ENCODE data around the gene KNSTRN.

Gene KNSTRN

GRCh38 chr15:40407330-40407990 is 24.9 kb downstream of the KNSTRN start:
- no peak for DNase-seq

GRCh38 chr15:40409366-40409765 is 26.8 kb downstream of the KNSTRN start:
- DNase-seq = no peak

DNA sequence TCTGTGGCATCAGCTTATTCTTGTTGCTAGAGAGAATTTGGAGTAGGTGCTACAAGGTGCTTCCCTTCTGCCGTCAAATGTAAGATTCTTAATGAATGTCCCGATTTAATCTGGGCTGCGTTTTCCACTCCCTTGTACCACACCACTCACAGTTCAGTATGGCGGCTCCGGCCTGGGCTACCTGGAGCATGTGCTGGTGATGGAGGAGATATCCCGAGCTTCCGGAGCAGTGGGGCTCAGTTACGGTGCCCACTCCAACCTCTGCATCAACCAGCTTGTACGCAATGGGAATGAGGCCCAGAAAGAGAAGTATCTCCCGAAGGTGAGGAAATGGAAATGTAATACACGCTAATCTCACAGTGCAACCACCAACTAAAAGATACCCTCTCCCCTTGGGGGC is 28.0 kb downstream of the KNSTRN start:
- no peak for DNase-seq

DNA sequence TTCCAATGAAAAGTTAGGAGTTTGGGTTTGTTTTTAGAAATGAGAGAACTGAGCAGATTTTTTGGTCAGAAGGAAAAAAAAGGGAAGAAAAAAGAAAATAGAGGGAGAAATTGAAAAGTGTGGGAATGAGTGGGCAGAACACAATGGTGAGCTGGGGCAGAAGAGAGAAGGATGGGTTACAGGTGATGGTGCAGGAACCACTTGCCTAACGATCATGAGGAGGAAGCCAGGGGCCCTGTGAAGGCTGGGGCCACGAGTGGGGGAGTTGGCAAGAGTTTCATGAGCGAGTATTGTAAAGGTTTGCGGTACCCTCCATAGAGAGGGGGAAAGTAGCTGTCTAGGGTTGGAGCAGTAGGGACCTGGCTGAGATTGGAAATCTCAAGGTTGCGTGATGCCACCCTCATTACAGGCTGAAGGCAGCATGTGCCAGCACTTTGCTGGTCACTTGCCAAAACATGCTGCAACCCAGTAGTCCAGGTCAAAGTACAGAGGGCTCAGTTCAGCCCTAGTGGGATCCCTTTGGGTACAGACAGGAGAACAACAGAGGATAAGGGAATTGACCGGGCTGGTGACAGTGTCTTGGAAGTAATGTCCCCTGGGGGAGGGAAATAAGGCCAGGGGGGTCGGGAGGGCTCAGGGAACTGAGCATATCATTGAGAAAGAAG is 29.7 kb downstream of the KNSTRN start:
- DNase-seq = no peak

GRCh38 chr15:40413036-40413435 is 30.5 kb downstream of the KNSTRN start:
- DNase-seq = no peak

DNA sequence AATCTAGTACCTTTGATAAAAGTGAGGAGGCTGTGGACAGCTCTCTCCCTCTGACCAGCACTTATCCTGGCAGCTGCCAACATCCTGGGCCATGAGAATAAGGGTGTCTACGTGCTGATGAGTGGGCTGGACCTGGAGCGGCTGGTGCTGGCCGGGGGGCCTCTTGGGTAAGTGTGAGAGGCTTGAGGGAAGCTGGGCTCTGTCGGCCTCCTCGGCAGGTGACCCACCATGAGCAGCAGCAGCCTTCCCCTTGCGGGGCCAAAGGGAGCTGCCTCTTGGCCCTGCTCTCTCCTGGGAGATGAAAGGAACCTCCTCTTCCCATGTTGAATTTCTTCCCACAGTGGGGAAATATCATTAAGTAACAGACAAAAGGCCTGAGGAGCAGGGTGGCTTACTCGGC is 32.3 kb downstream of the KNSTRN start:
- DNase-seq = no peak

DNA sequence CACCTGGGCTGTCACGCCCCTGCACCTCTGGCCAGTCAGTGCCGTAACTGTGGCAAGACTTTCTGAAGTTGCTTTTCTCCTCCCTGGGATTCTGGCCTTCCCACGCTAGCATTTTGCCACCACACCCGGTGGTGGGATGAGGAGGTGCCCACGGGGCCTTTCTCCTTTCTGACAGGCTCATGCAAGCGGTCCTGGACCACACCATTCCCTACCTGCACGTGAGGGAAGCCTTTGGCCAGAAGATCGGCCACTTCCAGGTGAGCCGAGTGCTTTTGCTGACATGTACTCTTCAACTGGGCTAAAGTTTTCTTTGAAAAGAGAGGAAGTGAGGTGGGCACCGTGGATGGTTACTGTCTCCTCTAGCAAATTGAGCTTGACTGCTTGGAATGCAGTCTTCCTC is 32.7 kb downstream of the KNSTRN start:
- DNase-seq = no peak

DNA sequence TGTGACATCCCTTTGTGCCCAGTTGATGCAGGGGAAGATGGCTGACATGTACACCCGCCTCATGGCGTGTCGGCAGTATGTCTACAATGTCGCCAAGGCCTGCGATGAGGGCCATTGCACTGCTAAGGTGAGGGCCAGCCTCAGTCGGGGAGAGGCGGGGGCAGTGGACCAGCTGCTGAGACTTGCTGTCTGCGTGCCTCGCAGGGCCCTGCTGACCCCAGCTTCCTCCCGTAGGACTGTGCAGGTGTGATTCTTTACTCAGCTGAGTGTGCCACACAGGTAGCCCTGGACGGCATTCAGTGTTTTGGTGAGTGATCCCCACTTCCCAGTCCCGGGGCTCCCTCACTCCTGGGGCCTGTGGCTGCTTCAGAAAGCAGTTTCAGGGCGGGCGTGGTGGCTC is 33.5 kb downstream of the KNSTRN start:
- no peak for DNase-seq

GRCh38 chr15:40418126-40418525 is 35.6 kb downstream of the KNSTRN start:
- no peak for DNase-seq

GRCh38 chr15:40420071-40420713 is 37.7 kb downstream of the KNSTRN start:
- DNase-seq = no peak

- DNase-seq = no peak
Observed at GRCh38 chr15:40420793-40421192, 38.3 kb downstream of the KNSTRN start.

- DNase-seq = peak; percentile 93
Observed at GRCh38 chr15:40421246-40422157, 39.0 kb downstream of the KNSTRN start.

DNA sequence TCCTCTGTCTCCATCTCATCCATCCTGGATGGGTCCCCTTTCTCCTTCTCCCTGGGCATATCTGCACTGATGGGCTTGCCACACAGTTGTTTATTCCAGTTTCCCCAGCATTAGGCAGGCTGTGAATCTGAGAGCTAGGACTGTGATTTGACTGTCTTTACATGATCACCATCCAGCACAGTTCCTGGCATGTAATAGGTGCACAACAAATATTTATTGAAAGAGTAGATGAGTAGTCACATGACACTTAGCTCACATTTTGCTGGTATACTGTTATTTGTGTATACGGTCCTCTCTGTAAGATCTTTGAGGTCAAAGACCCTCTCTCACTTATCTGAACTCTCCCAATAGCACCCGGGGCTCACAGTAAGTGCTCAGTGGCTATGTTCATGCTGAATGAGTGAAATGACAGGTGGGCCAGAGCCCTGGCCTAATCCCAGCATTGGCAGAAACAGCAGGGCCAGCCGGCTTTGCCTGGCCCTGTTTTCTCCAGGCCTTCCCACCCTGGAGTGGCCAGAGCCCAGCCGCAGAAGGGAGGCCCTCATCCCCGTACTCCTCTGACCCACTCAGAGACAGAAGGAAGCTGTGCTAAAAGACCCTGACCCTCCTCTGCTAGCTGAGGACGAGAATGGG is 42.1 kb downstream of the KNSTRN start:
- no peak for DNase-seq

DNA sequence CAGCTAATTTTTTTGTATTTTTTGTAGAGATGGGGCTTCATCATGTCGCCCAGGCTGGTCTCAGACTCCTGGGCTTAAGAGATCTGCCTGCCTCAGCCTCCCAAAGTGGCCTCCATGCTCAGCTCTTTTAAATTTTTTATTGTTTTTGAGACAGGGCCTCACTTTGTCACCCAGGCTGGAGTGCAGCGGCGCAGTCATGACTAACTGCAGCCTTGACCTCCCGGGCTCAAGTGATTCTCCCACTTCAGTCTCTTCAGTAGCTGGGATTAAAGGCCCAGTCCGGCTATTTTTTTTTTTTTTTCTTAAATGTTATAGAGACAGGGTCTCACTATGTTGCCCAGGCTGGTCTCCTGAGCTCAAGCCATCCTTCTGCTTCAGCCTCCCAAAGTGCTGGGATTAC is 43.2 kb downstream of the KNSTRN start:
- no peak for DNase-seq

DNA sequence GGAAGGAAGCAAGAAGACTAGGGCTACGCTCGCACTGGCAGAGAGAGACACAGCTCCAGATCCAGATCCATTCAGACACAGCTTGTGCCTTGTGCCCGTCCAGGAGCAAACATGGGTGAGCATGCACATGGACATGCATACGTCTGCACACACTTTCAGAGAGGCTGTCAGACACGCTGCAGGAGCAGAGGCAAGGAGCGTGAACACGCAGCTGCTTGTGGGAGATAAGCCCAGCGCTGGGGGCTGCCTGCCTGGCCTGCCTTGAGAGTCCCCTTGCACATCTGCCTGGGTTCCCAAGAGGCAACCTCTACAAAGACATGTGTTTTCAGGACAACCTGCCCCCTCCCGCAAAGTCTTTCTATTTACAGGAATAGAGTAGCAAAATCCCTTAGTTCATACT is 44.7 kb downstream of the KNSTRN start:
- DNase-seq = no peak

- no peak for DNase-seq
Observed at GRCh38 chr15:40428185-40428584, 45.7 kb downstream of the KNSTRN start.

- no peak for DNase-seq
Observed at GRCh38 chr15:40429068-40429710, 46.7 kb downstream of the KNSTRN start.

DNA sequence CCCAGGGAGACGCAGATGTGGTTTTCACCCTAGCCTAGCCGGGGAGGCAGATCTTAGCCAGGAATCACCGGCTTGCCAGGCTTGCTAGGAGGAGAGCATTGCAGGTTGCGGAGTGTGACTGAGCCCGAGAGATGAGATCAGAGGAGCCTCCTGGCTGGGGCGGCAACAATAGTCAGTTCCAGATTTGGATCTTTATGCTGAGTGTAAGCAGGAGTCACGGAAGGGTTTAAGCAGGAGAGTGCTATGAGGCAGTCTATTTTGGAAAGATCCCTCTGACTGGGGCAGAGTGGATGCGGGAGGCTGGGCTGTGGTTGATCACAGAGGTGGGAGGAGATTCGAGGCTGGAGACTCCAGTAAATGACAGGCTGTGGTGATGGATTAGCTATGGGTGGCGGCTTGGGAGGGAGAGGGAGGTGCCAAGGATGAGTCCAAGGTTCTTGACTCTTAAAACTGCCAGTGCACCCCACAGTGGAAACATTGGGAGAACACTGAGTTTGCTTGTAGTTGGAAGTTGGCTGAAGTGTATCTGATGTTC is 47.8 kb downstream of the KNSTRN start:
- no peak for DNase-seq

- DNase-seq = no peak
Observed at GRCh38 chr15:40435023-40435709, 52.6 kb downstream of the KNSTRN start.

- DNase-seq = no peak
Observed at GRCh38 chr15:40435710-40436089, 53.2 kb downstream of the KNSTRN start.

DNA sequence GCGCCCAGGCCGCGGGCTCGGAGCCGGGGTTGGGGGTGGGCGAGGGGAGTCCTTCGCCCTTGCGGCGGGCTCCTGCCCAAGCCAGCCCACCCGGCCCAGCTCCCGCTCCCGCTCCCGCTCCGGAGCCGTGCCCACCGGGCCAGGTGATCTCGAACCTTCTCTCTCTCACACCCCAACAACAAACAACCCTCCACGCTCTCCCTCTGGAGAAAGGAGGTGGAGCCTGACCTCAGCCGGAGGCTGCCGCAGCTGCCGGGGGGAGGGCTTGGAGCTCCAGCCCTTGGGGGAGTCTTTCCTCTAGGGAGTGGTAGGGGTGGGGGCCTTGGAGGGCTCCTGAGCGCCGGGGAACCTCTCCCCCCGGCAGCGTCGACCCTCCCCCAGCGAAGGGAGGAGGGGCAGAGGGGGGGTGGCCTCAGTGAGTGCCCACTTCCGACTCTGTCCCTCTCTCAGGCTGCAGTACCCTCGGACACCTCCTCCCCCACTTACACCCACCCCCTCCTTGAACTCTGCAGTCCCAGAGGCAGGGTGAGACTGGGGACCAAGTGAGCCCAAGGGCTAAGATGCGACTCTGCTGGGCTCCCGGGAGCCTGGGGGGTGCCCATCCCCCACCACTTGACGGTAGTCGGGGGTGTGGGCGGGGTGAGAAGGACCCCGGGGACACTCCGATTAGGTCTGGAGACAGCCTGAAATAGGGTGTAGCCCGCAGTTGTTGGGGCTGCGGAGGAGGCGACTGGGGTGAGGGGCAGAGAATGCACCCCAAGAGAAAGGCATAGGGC is 53.8 kb downstream of the KNSTRN start:
- peak; percentile 73 for DNase-seq
